ENCODE measurements around the gene PTTG1.

- TF ChIP-seq GATA2 (IDR thresholded peaks at IDR 0.05; ENCODE audit: low read depth, low read length) (no peak), GATA3 (IDR thresholded peaks at IDR 0.05; ENCODE audit: low read depth, low read length) (no peak)
Measured at GRCh38 chr5:160420331-160420610, 1.4 kb upstream of the PTTG1 start.
